Activated CD8-positive, alpha-beta T cell treated with anti-CD3 and anti-CD28 coated beads for 36 hours (primary cell): ENCODE measurements around the gene SLC35D2. TPM values are rescaled to one million over a fixed set of nuclear protein-coding genes. Genes with fewer than 3 reads are reported as not detected.
"Not testable (repeated sequence)": the region's sequence is repeated elsewhere in the genome, so short reads cannot be mapped to it uniquely, and the experiment has no call there.

Experiments used
- ATAC-seq: fragments of 200-7000 bp; cut with Tn5 transposase; one replicate; pipeline ENCODE4 v1.10.0; 2021; ENCODE audit warnings: mild to moderate bottlenecking, moderate library complexity
- CTCF ChIA-PET: fragments of 350-600 bp; sonication (Branson Sonifier 250); formaldehyde crosslinking; loops from one replicate; lab custom pipeline; 2021; ENCODE audit warnings: antibody characterized with exemption; lab: Charles Lee
- POLR2A ChIA-PET: fragments of 350-600 bp; sonication (Branson Sonifier 250); formaldehyde crosslinking; loops from one replicate; lab custom pipeline; 2021; ENCODE audit warnings: antibody characterized with exemption; lab: Charles Lee
- DNase-seq: peaks from one replicate; pipeline ENCODE4 v3.0.0-alpha.2; 2020
- H3K27ac Mint-ChIP-seq: one replicate; pipeline ENCODE4 v1.8.0; 2021; ENCODE audit warnings: mild to moderate bottlenecking, mixed read lengths
- H3K27me3 Mint-ChIP-seq: one replicate; pipeline ENCODE4 v1.8.0; 2021; ENCODE audit warnings: mixed read lengths
- H3K36me3 Mint-ChIP-seq: one replicate; pipeline ENCODE4 v1.8.0; 2021; ENCODE audit warnings: low read depth, mixed read lengths
- H3K4me1 Mint-ChIP-seq: one replicate; pipeline ENCODE4 v1.8.0; 2021; ENCODE audit warnings: low read depth, mixed read lengths
- H3K4me3 Mint-ChIP-seq: one replicate; pipeline ENCODE4 v1.8.0; 2021; ENCODE audit warnings: mild to moderate bottlenecking, moderate library complexity, mixed read lengths
- H3K9me3 Mint-ChIP-seq: one replicate; pipeline ENCODE4 v1.8.0; 2021; ENCODE audit warnings: mixed read lengths
- intact Hi-C: fragments of 100-400 bp; cut with micrococcal nuclease; formaldehyde crosslinking; loops from one replicate; pipeline ENCODE4 v1.10.0; 2022
- total RNA-seq, 2 experiments: library from RNA; stranded (reverse); gene quantifications; one replicate each; pipeline ENCODE4 v1.2.3, GENCODE V29; 2021
- TF ChIP-seq, protein P1 (sequence below): fragments of 200-600 bp; IDR thresholded peaks from one replicate; pipeline ENCODE4 v1.8.0; 2022; ENCODE audit warnings: antibody characterized with exemption, mild to moderate bottlenecking

SLC35D2 gene
- total RNA-seq, 2 experiments from 2014 or later = 2.2 to 2.6 TPM

- no peak for ATAC-seq
- TF ChIP-seq, protein P1, sequence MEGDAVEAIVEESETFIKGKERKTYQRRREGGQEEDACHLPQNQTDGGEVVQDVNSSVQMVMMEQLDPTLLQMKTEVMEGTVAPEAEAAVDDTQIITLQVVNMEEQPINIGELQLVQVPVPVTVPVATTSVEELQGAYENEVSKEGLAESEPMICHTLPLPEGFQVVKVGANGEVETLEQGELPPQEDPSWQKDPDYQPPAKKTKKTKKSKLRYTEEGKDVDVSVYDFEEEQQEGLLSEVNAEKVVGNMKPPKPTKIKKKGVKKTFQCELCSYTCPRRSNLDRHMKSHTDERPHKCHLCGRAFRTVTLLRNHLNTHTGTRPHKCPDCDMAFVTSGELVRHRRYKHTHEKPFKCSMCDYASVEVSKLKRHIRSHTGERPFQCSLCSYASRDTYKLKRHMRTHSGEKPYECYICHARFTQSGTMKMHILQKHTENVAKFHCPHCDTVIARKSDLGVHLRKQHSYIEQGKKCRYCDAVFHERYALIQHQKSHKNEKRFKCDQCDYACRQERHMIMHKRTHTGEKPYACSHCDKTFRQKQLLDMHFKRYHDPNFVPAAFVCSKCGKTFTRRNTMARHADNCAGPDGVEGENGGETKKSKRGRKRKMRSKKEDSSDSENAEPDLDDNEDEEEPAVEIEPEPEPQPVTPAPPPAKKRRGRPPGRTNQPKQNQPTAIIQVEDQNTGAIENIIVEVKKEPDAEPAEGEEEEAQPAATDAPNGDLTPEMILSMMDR = no peak
- POLR2A ChIA-PET = no interaction called here
Measured at GRCh38 chr9:96378187-96378586, 5.3 kb downstream of the SLC35D2 start.

DNA sequence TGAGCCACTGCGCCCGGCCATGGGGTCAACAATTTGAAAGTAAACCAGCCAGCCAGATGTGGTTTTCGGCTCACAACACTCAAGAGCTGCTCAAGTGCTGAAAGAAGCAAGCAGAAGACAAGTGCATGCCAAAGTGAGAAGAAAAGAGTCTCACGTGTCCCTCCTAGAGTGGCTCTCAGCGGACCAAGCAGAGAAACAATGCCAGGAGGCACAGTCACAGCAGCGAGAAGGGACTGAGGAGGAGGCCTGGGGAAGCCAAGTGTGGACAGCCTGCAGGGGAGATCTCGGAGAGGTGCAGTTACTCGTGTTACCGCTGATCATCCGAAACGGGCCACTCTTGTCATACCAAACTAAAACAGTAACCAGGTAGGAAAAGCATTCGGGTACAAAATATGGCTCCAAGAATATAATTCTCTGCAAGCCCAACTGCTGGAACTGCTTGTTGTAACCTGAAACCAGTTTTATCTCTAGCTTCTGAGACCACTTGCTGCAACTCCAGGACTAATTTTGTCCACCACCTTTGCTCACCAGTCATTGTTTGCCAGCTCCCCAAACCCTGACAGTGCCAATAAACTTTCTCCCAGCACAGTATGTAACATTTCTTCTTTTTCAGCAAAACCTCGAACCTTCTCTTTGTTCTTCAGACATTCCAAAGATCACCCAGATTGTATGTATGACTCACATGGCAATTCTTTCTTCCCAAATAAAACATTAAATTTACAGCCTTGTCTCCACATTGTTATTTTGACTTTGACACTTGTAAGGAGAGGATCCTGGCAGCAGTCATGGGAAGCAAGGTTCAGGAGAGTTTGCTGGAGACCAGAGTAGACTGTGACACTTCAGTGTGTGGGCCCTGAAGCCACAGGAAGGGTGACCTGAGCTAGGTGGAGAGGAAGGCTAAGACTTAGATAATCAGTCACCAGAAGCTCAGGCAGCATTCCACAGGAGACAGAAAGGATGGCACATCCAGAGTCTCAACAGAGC is 6.3 kb downstream of the SLC35D2 start:
- CTCF ChIA-PET = no interaction called here
- no peaks in the 10 kb centered on the region for H3K9me3 Mint-ChIP-seq
- POLR2A ChIA-PET = no interaction called here
- H3K4me1 Mint-ChIP-seq = peaks cover 18% of the 10 kb centered on the region
- no peak overlapping the region for H3K4me3 Mint-ChIP-seq
- TF ChIP-seq, protein P1 = no peak
- no peaks in the 10 kb centered on the region for H3K36me3 Mint-ChIP-seq
- ATAC-seq (no peak), DNase-seq (no peak)
- H3K27me3 Mint-ChIP-seq = no peaks in the 10 kb centered on the region
- no peak overlapping the region for H3K27ac Mint-ChIP-seq
- intact Hi-C loops = no loop called here

More at GRCh38 chr9:96378187-96378586, 5.3 kb downstream of the SLC35D2 start:
- Mint-ChIP-seq H3K9me3 (no peaks in the 10 kb centered on the region), H3K27me3 (no peaks in the 10 kb centered on the region), H3K4me1 (peaks cover 24% of the 10 kb centered on the region), H3K36me3 (no peaks in the 10 kb centered on the region), H3K27ac (no peak overlapping the region), H3K4me3 (no peak overlapping the region)
- DNase-seq = no peak
- intact Hi-C loops = no loop called here
- CTCF ChIA-PET = no interaction called here

DNA sequence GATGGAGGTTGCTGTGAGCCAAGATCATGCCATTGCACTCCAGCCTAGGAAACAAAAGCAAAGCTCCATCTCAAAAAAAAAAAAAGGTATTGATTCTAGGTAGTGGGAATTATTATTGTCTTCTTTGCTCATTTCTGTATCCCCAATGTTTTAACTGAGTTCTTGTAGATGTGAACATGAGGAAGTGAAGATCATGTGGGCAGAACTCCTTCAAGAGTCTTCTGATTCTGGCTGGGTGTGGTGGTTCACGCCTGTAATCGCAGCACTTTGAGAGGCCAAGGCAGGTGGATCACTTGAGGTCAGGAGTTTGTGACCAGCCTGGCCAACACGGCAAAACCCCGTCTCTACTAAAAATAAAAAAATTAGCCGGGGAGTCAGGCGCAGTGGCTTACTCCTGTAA is 8.0 kb downstream of the SLC35D2 start:
- H3K4me3 Mint-ChIP-seq, H3K4me1 Mint-ChIP-seq, H3K9me3 Mint-ChIP-seq, intact Hi-C loops, H3K36me3 Mint-ChIP-seq, ATAC-seq, H3K27ac Mint-ChIP-seq, CTCF ChIA-PET, H3K27me3 Mint-ChIP-seq, DNase-seq: not testable (repeated sequence)
- POLR2A ChIA-PET = interaction anchor here (1.0 kb wide), 1 partner anchor 12 kb away, joined by 3 read pairs; no protein-coding TSS in a partner anchor

DNA sequence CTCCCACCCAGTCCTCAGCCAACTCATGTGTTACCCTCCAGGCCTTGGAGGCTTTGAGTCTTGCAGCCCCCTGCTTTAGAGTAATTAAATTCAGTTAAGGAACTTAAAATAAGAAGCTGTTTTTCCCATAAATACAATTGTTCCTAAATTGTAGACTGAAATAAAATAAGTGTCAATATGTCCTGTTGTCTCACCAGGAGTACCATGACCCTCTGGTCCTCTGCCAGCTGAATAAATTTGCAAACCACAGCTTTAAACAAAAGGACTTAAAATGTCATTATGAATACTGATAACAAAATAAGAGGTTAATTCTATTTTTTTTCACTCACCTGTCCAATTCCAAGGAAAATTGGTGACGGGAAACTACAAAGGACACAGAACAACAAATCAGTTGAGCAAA is 15.6 kb downstream of the SLC35D2 start:
- Mint-ChIP-seq H3K36me3 (no peaks in the 10 kb centered on the region), H3K27me3 (no peaks in the 10 kb centered on the region), H3K27ac (no peak overlapping the region), H3K9me3 (no peaks in the 10 kb centered on the region), H3K4me1 (no peaks in the 10 kb centered on the region), H3K4me3 (no peak overlapping the region)
- DNase-seq = no peak
- intact Hi-C loops = no loop called here
- ATAC-seq = no peak
- ChIA-PET POLR2A (interaction anchor here (0.7 kb wide), 1 partner anchor 75 kb away, joined by 3 read pairs; no protein-coding TSS in a partner anchor), CTCF (interaction anchor here (0.6 kb wide), 1 partner anchor 233 kb away, joined by 3 read pairs; no protein-coding TSS in a partner anchor)
- TF ChIP-seq, protein P1 = no peak

GRCh38 chr9:96363175-96363967 is 20.1 kb downstream of the SLC35D2 start:
- H3K27me3 Mint-ChIP-seq = no peaks in the 10 kb centered on the region
- intact Hi-C loops = no loop called here
- ChIA-PET POLR2A (no interaction called here), CTCF (no interaction called here)
- no peak overlapping the region for H3K27ac Mint-ChIP-seq
- no peaks in the 10 kb centered on the region for H3K9me3 Mint-ChIP-seq
- no peak for DNase-seq
- no peaks in the 10 kb centered on the region for H3K4me1 Mint-ChIP-seq
- no peaks in the 10 kb centered on the region for H3K36me3 Mint-ChIP-seq
- H3K4me3 Mint-ChIP-seq = no peak overlapping the region
- ATAC-seq = no peak
- TF ChIP-seq, protein P1 = no peak

DNA sequence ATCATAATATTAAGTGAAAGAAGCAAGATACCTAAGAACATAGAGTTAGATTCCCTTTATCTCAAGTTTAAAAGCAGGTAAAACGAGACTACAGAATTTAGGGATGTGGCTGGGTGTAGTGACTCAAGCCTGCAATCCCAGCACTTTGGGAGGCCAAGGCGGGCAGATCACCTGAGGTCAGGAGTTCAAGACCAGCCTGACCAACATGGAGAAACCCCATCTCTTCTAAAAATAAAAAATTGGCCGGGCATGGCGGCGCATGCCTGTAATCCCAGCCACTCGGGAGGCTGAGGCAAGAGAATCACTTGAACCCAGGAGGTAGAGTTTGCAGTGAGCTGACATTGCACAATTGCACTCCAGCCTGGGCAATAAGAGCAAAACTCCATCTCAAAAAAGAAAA is 21.4 kb downstream of the SLC35D2 start:
- H3K9me3 Mint-ChIP-seq, POLR2A ChIA-PET, H3K36me3 Mint-ChIP-seq, intact Hi-C loops, DNase-seq, ATAC-seq, H3K27ac Mint-ChIP-seq, H3K27me3 Mint-ChIP-seq, H3K4me3 Mint-ChIP-seq, H3K4me1 Mint-ChIP-seq, CTCF ChIA-PET: not testable (repeated sequence)
